ENCODE data around the gene STAT3.

- TF ChIP-seq, protein P1, sequence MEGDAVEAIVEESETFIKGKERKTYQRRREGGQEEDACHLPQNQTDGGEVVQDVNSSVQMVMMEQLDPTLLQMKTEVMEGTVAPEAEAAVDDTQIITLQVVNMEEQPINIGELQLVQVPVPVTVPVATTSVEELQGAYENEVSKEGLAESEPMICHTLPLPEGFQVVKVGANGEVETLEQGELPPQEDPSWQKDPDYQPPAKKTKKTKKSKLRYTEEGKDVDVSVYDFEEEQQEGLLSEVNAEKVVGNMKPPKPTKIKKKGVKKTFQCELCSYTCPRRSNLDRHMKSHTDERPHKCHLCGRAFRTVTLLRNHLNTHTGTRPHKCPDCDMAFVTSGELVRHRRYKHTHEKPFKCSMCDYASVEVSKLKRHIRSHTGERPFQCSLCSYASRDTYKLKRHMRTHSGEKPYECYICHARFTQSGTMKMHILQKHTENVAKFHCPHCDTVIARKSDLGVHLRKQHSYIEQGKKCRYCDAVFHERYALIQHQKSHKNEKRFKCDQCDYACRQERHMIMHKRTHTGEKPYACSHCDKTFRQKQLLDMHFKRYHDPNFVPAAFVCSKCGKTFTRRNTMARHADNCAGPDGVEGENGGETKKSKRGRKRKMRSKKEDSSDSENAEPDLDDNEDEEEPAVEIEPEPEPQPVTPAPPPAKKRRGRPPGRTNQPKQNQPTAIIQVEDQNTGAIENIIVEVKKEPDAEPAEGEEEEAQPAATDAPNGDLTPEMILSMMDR (IDR thresholded peaks at IDR 0.05; ENCODE audit: low read depth, low read length, poor library complexity, severe bottlenecking): no peak
- TF ChIP-seq EZH2phosphoT487 (IDR thresholded peaks at IDR 0.05; ENCODE audit: borderline replicate concordance, low read length): no peak
These were observed 74.3 kb downstream of the STAT3 start for GRCh38 chr17:42313773-42314566.

Measured in DOHH2 (cell line).